ENCODE data around the gene ADSL.

DNA sequence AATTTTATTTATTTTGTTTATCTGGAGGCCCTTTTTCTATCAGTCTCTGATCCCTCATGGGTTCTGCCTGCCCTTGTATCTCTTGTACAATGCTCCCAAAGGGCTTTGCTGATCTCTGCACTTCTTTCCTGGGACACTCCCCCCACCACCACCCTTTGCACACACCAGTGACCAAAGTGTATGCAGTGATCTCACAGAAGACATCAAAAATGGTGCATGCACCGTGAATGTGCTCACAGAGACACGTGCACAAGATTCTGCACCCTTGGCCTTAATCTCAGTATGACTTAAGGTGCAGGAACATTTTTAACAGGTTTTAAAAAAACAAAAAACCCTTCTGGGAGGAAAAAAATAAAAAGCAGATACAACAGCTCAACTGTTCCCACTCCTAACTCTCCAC, 12.2 kb upstream of the ADSL start:
- TF ChIP-seq, protein P1, sequence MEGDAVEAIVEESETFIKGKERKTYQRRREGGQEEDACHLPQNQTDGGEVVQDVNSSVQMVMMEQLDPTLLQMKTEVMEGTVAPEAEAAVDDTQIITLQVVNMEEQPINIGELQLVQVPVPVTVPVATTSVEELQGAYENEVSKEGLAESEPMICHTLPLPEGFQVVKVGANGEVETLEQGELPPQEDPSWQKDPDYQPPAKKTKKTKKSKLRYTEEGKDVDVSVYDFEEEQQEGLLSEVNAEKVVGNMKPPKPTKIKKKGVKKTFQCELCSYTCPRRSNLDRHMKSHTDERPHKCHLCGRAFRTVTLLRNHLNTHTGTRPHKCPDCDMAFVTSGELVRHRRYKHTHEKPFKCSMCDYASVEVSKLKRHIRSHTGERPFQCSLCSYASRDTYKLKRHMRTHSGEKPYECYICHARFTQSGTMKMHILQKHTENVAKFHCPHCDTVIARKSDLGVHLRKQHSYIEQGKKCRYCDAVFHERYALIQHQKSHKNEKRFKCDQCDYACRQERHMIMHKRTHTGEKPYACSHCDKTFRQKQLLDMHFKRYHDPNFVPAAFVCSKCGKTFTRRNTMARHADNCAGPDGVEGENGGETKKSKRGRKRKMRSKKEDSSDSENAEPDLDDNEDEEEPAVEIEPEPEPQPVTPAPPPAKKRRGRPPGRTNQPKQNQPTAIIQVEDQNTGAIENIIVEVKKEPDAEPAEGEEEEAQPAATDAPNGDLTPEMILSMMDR (IDR thresholded peaks at IDR 0.05): no peak
- TF ChIP-seq POLR2A (IDR thresholded peaks at IDR 0.05): no peak
